KG1 (cell line): ENCODE data around the gene PRPF19.

Source experiments
- DNase-seq: peaks from one replicate; lab custom pipeline; 2025; lab: John Stamatoyannopoulos, UW

PRPF19 gene

GRCh38 chr11:60937811-60938210 lies 31.4 kb upstream of the PRPF19 start:
- no peak for DNase-seq

DNA sequence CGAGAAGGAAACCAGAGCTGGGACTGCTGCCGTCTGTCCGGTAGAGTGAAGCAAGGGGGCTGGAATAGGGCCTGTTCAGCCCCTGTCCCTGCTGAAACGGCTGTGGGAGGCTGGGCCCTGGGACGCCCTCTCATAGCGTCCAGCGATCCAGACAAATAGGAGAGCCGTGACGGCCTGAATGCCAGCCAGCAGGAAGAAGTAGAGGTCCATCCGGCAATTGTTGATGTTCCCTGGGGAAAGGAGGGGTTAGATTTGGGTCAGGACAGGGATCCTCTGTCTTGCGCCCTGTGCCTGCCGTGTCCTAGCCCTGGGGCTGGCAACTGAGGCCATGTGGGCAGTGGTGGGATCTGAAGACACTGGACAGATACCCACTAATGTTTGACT lies 30.8 kb upstream of the PRPF19 start:
- no peak for DNase-seq

GRCh38 chr11:60936467-60937143 lies 30.2 kb upstream of the PRPF19 start:
- DNase-seq: no peak

GRCh38 chr11:60935676-60936442 lies 29.5 kb upstream of the PRPF19 start:
- no peak for DNase-seq

- DNase-seq: no peak
Observed at GRCh38 chr11:60934790-60935605, 28.6 kb upstream of the PRPF19 start.

DNA sequence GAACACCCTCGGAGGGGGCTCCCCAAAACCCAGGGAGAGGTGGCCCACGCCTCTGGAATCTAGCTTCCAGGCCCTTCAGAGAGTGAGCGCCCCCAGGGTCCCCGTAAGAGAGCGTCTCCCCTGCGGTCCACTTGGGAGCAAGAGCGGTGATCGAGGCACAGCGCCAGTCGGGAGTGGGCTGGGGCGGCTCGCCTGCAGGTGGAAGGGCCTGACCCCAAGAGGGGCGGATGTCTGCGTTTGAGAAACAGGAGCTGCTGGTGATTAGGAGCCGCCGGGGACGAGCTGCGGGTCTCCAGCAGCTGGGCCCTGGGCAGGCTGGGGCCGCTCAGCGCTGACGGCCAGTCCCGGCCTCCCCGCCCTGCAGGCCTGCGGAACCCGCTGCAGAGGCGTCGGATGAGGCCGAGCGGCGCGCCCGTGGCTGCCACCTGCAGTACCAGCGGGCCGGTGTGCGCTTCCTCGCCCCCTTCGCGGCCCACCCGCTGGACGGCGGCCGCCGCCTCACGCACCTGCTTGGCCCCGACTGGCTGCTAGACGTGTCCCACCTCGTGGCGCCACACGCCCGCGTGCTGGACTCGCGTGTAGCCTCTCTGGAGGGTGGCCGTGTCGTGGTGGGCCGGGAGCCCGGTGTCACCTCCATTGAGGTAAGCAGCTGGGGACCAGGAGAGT lies 27.9 kb upstream of the PRPF19 start:
- DNase-seq: no peak

- no peak for DNase-seq
Observed at GRCh38 chr11:60933416-60934123, 27.2 kb upstream of the PRPF19 start.

- DNase-seq: no peak
Observed at GRCh38 chr11:60932605-60933356, 26.4 kb upstream of the PRPF19 start.

GRCh38 chr11:60931917-60932316 lies 25.5 kb upstream of the PRPF19 start:
- DNase-seq: no peak

DNA sequence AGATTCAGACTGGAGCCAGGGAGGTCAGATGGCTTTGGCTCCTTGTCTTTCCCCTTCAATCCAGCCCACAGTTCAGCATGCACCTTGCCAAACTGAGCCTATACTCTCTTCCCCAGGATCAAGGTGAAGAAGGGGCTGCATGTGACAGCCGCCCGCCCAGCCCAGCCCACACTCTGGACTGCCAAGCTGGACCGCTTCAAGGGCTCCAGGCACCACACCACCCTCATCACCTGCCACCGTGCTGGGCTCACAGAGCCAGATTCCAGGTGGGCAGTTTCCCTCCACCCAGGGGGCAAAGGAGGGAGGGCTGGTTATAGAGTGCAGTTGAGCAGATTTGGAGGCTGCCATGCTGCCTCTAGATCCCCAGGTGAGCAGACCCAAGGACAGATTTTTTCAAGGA lies 24.0 kb upstream of the PRPF19 start:
- DNase-seq: no peak

DNA sequence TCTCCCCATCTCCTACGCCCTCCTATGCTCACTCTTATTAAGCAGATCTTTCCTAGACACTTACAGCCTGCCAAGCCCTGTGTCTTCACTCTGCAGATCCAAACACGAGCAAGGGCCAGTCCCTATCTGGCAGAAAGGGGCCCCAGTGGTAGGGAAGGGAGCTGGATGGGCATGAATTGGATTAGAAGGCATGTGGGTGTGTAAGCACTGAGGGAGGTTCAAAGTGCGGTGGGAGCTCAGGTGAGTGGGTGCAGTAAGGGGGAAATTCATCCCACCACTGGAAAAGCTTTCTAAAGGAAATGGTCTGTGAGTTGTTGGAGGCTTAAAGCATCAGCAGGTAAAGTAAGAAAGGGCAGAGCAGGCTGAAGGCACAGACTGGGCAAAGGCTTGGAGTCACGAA lies 23.4 kb upstream of the PRPF19 start:
- no peak for DNase-seq

GRCh38 chr11:60928563-60929001 lies 22.2 kb upstream of the PRPF19 start:
- no peak for DNase-seq

- no peak for DNase-seq
Observed at GRCh38 chr11:60927600-60927999, 21.2 kb upstream of the PRPF19 start.

DNA sequence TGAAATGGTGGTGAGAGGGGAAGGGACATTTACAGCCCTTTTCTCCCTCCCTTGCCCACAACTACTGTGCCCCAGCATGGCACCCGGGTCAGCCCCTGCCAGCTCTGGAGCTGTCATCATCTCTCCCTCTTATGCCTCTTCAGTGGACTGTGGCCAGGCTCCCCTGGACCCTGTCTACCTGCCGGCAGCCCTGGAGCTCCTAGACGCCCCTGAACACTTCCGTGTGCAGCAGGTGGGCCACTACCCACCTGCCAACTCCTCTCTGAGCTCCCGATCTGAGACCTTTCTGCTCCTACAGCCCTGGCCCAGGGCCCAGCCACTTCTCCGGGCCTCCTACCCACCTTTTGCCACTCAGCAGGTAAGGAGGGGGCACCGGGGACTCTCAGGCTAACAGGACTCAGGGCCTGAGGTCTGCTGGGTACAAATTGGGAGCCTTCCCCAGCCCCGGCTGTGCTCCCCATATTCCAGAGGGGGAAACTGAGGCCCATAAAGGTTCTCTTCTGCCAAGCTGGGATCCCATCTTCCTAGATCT lies 20.7 kb upstream of the PRPF19 start:
- DNase-seq: no peak

DNA sequence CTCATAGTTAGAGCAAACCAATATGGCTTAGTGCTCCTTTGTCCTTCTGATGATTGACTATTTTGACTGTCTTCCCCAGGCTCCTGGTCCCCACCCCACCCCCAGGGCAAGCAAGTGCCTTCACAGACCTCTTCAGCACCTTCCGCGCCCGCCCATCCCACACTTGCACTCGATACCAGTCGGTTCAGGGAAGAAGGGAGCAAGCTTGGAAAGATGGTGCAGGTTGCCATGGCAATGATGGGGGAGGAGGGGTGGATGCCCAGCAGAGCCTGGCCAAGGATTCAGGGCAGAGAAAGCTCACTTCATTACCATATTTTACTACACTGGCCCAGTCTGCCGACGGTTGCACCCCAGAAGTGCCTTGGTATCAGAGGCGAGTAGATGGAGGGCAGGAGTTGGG lies 20.1 kb upstream of the PRPF19 start:
- DNase-seq: no peak

- no peak for DNase-seq
Observed at GRCh38 chr11:60925868-60926267, 19.5 kb upstream of the PRPF19 start.

DNA sequence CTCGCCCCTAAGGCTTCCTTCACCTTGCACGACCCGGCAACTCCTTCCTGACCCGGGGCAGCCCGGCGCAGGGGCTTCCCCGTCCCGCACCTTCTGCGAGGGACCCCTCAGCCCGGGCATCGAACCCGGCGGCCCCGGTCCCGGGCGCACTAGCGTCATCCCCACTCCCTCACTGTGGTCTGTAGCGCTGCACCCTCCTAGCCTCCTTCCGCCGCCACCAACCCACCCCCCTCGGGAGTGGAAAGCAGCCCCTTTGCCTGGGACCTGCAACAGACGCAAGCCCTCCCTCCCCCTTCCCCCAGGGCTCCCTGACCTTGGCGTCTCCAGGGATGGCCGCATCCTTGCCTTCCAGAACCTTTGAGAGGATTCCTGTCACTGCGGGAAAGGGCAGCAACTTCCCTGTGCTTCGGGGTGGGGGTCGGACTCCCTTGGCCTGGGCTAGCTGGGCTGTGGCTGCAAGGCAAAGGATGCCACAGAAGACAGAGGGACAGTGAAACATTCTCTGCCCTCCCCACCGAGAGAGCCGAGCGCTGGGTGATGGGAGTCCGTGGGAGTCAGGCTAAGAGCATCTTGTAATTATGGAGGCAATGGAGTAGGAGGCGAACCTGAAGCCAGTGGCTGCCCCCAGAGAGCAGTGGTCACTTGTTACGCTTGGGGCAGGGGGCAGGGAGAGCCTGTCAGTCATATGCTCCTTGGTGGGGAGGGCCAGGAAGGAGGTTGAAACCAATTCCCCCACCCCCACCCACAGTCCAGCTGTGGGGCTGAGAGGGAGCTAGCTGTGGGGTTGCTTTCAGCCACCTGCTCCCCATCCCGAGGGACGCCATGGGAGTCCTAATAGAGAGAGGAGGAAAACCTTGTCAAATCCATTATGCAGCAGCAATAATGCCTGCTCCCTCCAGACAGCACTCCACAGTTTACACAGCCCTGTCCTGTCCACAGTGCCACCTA lies 18.8 kb upstream of the PRPF19 start:
- no peak for DNase-seq

- DNase-seq: no peak
Observed at GRCh38 chr11:60924110-60924905, 17.9 kb upstream of the PRPF19 start, which contains the start of gene TMEM132A. TSS of gene TMEM132A (plus strand) at chr11:60924460. CDS start at chr11:60924634, 174 bp downstream.

DNA sequence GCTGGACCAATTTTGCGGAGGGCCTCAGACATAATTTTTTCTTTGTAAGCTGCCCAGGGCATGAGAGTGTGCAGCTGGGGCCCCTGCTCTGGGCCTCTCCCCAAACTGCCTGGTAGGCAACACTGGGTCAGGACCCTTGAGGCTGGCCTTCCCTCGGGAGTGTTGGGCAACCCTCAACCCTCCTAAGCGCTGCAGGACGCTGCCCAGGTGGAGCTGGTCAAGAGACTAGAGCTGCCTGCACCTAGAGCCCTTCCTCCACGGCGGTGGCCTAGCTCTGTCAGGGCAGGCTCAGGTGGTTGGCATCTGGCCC lies 17.4 kb upstream of the PRPF19 start:
- DNase-seq: no peak
